HG03280 (cell line): ENCODE results near the gene SLC6A16.
"Not testable (repeated sequence)": the region's sequence is repeated elsewhere in the genome, so short reads cannot be mapped to it uniquely, and the experiment has no call there.

ENCODE experiments used
- ATAC-seq: cut with Tn5 transposase; IDR thresholded peaks from one replicate; pipeline ENCODE4 v1.9.1; 2021; ENCODE audit warnings: mild to moderate bottlenecking, moderate library complexity; ENCODE audit not compliant: unreplicated experiment

SLC6A16 gene

GRCh38 chr19:49282184-49282583 lies 42.8 kb downstream of the SLC6A16 start:
- no peak for ATAC-seq

- no peak for ATAC-seq
Observed at GRCh38 chr19:49272204-49272603, 52.8 kb downstream of the SLC6A16 start.

- no peak for ATAC-seq
Observed at GRCh38 chr19:49271080-49271753, 53.8 kb downstream of the SLC6A16 start.

- not testable (repeated sequence) for ATAC-seq
Observed at GRCh38 chr19:49266409-49266808, 58.6 kb downstream of the SLC6A16 start.

- ATAC-seq: no peak
Observed at GRCh38 chr19:49264258-49264657, 60.7 kb downstream of the SLC6A16 start.

- ATAC-seq: no peak
Observed at GRCh38 chr19:49261602-49262001, 63.4 kb downstream of the SLC6A16 start.

GRCh38 chr19:49256691-49257090 lies 68.3 kb downstream of the SLC6A16 start:
- ATAC-seq: no peak

GRCh38 chr19:49255674-49256073 lies 69.3 kb downstream of the SLC6A16 start:
- ATAC-seq: no peak

- no peak for ATAC-seq
Observed at GRCh38 chr19:49249933-49250332, 75.1 kb downstream of the SLC6A16 start.

- ATAC-seq: no peak
Observed at GRCh38 chr19:49247676-49248075, 77.3 kb downstream of the SLC6A16 start.

GRCh38 chr19:49244256-49244655 lies 80.7 kb downstream of the SLC6A16 start:
- no peak for ATAC-seq

- no peak for ATAC-seq
Observed at GRCh38 chr19:49243726-49244125, 81.3 kb downstream of the SLC6A16 start.

GRCh38 chr19:49243129-49243528 lies 81.9 kb downstream of the SLC6A16 start:
- ATAC-seq: no peak

- ATAC-seq: no peak
Observed at GRCh38 chr19:49241769-49242168, 83.2 kb downstream of the SLC6A16 start.
